Activated CD4-positive, alpha-beta T cell treated with anti-CD3 and anti-CD28 coated beads, Interleukin-2, Interleukin-4, amounts not matched to agents 100 ng/mL and 50 ng/mL, durations not matched to agents 16 hours and 8 hours (primary cell): ENCODE measurements around the gene SLC2A6.
"Not testable (repeated sequence)": the region's sequence is repeated elsewhere in the genome, so short reads cannot be mapped to it uniquely, and the experiment has no call there.

Source experiments
- DNase-seq: peaks from one replicate; pipeline ENCODE4 v3.0.0-alpha.2; 2020; ENCODE audit warnings: low spot score

Gene SLC2A6

GRCh38 chr9:133460405-133461175 lies 18.3 kb downstream of the SLC2A6 start:
- no peak for DNase-seq

- peak; percentile 87 for DNase-seq
Measured at GRCh38 chr9:133459476-133460404, 19.2 kb downstream of the SLC2A6 start, which contains the start of gene CACFD1. Gene CACFD1 (plus strand): TSS chr9:133459978. CDS start chr9:133460067, 89 bp downstream.

GRCh38 chr9:133458643-133459312 lies 20.1 kb downstream of the SLC2A6 start:
- no peak for DNase-seq

- DNase-seq = no peak
Measured at GRCh38 chr9:133457748-133458147, 21.2 kb downstream of the SLC2A6 start.

GRCh38 chr9:133457233-133457632 lies 21.7 kb downstream of the SLC2A6 start:
- DNase-seq = no peak

- DNase-seq = no peak
Measured at GRCh38 chr9:133456409-133456808, 22.5 kb downstream of the SLC2A6 start.

- no peak for DNase-seq
Measured at GRCh38 chr9:133455936-133456335, 23.0 kb downstream of the SLC2A6 start.

GRCh38 chr9:133454943-133455673 lies 23.8 kb downstream of the SLC2A6 start:
- DNase-seq = no peak

- no peak for DNase-seq
Measured at GRCh38 chr9:133454325-133454724, 24.6 kb downstream of the SLC2A6 start.

GRCh38 chr9:133453651-133454050 lies 25.2 kb downstream of the SLC2A6 start:
- DNase-seq = no peak

GRCh38 chr9:133452562-133452961 lies 26.3 kb downstream of the SLC2A6 start:
- DNase-seq = no peak

- DNase-seq = not testable (repeated sequence)
Measured at GRCh38 chr9:133451865-133452264, 27.0 kb downstream of the SLC2A6 start.

GRCh38 chr9:133449760-133450159 lies 29.1 kb downstream of the SLC2A6 start:
- no peak for DNase-seq

GRCh38 chr9:133448487-133448972 lies 30.4 kb downstream of the SLC2A6 start:
- no peak for DNase-seq

- no peak for DNase-seq
Measured at GRCh38 chr9:133445293-133445969, 33.5 kb downstream of the SLC2A6 start.

- DNase-seq = no peak
Measured at GRCh38 chr9:133443982-133444381, 34.9 kb downstream of the SLC2A6 start.

- DNase-seq = no peak
Measured at GRCh38 chr9:133443248-133443647, 35.7 kb downstream of the SLC2A6 start.

- no peak for DNase-seq
Measured at GRCh38 chr9:133441571-133441970, 37.3 kb downstream of the SLC2A6 start.

GRCh38 chr9:133440874-133441273 lies 38.0 kb downstream of the SLC2A6 start:
- no peak for DNase-seq

- DNase-seq = no peak
Measured at GRCh38 chr9:133439337-133439736, 39.6 kb downstream of the SLC2A6 start.
